HG02943 (cell line): ENCODE measurements around the gene PADI1.
"Not testable (repeated sequence)": the region's sequence is repeated elsewhere in the genome, so short reads cannot be mapped to it uniquely, and the experiment has no call there.

Experiments used
- ATAC-seq: cut with Tn5 transposase; IDR thresholded peaks from one replicate; pipeline ENCODE4 v1.9.1; 2021; ENCODE audit warnings: mild to moderate bottlenecking, low read depth, moderate library complexity; ENCODE audit not compliant: unreplicated experiment

Gene PADI1

GRCh38 chr1:17235135-17235885, 30.4 kb downstream of the PADI1 start:
- ATAC-seq: no peak

DNA sequence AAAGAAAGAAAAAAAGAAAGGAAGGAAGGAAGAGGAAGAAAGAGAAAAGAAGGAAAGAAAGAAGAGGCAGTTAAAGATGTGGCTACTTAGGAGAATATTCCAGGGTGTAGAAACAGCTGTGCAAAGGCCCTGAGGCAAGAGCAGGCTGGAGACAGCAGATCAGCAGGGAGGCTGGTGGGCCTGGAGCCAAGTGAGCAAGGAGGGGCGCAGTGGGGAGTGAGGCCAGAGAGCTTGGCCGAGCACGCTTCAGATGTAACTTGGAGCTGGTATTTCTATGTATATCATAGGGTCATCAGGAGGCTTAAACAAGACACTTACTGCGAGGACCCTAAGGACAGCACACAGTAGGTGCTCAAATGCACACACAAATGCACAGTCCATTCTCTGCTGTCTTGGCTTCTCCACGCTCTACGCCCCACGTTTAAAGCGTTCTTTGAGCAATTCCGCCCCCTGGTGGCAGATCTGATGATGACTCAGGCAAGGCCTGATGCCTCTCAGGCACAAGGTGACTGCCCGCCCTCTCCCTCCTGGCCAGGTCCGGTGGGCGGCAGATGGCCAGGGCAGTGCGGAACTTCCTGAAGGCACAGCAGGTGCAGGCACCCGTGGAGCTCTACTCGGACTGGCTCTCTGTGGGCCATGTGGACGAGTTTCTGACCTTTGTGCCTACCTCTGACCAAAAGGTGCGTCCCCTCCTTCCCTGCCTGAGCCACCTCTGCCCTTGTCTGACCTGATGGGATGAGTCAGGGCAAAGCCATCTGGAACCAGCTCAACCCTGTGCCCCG, 32.0 kb downstream of the PADI1 start:
- no peak for ATAC-seq

- no peak for ATAC-seq
Observed at GRCh38 chr1:17237561-17237903, 32.6 kb downstream of the PADI1 start.

GRCh38 chr1:17239420-17239819, 34.5 kb downstream of the PADI1 start:
- ATAC-seq: no peak

GRCh38 chr1:17241011-17241779, 36.3 kb downstream of the PADI1 start:
- ATAC-seq: not testable (repeated sequence)

DNA sequence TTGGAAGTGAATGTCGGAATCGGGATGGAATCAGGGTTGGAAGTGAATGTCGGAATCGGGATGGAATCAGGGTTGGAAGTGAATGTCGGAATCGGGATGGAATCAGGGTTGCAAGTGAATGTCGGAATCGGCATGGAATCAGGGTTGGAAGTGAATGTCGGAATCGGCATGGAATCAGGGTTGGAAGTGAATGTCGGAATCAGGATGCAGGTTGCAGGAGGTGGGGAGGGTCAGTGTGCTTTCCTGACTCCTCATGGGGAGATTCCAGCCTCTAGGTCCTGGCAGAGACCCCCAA, 36.8 kb downstream of the PADI1 start:
- ATAC-seq: not testable (repeated sequence)

- ATAC-seq: no peak
Observed at GRCh38 chr1:17243274-17243673, 38.3 kb downstream of the PADI1 start.

DNA sequence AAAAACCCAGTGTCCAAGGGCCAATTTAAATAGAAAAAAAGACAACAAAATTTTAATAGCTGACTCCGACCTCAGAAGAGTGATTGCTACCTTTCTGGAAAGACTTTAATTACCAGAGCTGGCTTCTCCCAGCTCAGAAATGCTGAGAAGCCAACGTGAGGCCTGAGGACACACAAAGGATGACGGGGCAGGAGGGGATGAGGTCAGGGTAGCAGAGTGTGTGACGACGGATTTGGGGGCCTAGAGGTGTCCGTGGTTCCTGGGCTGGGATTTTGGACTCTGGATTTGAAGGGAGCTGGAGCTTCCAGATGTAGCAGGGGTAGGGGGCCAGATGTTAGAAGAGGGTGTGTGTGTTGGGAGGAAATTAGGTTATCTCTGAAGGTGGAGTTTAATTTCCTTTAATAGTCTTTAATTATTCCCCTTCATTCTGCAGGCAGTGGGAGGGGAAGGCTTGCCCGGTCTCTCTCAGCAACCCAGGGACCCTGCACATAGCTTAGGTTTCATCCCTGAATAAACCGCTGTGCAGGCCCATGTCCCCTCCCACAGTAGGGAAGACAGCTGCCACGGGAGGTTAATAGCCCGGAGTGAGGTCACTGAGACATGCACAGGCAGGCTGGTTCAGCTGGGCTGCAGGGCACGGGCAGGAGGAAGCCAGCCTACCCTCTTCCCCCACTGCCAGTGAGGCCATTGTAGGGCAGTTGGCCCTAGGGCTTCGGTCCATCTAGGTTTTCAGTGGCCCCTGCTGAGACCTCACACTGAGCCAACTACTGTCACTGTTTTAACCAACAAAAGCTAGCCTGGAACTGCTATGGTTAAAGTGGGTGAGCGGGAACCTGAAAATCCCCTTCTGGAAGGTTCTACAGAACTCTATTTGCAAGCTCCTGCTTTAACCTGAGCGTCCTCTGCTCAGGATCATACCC, 40.2 kb downstream of the PADI1 start:
- no peak for ATAC-seq

DNA sequence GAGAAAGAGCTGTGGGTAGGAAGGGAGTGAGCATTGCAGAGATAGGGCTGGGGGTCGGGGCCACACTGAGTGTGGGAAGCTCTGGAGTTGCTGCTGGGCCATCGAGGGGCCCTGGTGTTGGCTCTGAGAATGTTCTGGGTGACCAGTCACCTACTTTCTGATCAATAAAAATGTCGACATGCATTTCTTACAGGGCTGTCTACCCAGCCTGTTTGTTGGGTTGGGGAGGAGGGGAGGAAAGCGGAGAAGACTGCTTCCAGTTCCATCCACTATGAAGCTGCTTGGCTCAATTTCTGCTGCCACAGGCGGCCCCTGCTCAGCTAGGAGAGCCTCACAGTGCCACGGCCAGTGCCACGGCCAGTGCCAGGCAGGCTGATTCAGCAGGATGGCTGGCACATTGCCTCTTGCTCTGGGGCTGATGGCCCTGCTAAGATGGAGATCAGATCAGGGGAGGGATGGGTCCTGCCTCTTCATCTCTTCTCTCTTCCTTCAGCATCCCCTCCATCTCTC, 40.9 kb downstream of the PADI1 start:
- no peak for ATAC-seq

GRCh38 chr1:17246971-17247370, 42.0 kb downstream of the PADI1 start:
- ATAC-seq: no peak

DNA sequence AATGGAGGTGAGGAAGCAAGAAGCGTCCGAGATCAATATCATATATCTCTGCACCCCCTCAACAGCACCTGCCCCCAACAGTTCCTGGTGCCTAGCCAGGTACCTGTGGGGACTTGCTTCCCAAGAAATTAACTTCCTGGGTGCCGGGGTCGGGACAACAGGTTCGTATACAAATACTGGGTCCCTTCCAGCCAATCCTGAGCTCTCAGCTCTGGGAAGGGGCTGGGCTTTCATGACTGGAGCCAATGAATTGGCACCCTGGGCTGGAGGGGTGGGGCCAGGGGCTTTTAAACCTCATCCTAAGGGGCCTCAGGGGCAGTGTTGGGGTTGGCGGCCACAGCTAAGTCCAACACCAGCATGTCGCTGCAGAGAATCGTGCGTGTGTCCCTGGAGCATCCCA, 43.9 kb downstream of the PADI1 start, which contains the start of gene PADI3:
Gene PADI3 (plus strand): TSS at position 318 of the 400 bp plus-strand sequence. CDS start 40 bp downstream, at position 358.
- ATAC-seq: no peak

- ATAC-seq: no peak
Observed at GRCh38 chr1:17250601-17251000, 45.7 kb downstream of the PADI1 start.

DNA sequence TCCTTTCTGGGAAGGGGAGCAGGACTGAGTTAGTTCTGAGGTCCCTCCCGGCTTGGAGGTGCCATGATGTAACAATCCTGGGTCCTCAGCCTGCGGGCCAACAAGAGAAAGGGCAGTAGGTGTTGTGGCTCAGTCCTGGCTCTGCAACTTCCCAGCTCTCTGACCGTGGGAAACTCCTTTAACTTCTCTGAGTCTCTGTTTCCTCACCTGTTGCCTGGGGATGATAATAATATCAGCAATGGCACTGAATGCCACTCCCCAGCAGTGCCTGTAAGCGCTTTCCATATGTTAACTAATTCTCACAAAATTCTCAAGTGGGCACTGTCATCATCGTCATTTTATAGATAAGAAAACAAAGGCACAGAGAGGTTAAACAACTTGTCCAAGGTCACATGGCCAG, 46.3 kb downstream of the PADI1 start:
- no peak for ATAC-seq

GRCh38 chr1:17251701-17252376, 46.9 kb downstream of the PADI1 start:
- ATAC-seq: no peak

GRCh38 chr1:17255336-17255735, 50.4 kb downstream of the PADI1 start:
- no peak for ATAC-seq

GRCh38 chr1:17258116-17258757, 53.3 kb downstream of the PADI1 start:
- ATAC-seq: no peak

DNA sequence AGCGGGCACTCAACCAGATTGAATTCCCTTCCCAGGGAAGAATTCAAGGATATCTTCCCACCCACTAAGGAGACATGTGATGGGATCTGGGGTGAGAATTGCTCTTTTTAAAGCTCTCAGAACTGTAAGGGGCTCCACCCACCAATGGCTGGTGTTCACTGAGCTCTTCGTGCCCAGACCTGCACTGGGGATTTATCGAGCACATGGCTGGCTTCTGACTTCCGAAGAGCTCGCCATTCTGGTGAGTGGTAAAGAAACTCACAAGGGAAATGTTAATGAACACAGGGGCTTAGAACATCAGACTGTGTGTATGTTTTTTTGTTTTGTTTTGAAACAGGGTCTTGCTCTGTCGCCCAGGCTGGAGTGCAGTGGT, 53.8 kb downstream of the PADI1 start:
- no peak for ATAC-seq

DNA sequence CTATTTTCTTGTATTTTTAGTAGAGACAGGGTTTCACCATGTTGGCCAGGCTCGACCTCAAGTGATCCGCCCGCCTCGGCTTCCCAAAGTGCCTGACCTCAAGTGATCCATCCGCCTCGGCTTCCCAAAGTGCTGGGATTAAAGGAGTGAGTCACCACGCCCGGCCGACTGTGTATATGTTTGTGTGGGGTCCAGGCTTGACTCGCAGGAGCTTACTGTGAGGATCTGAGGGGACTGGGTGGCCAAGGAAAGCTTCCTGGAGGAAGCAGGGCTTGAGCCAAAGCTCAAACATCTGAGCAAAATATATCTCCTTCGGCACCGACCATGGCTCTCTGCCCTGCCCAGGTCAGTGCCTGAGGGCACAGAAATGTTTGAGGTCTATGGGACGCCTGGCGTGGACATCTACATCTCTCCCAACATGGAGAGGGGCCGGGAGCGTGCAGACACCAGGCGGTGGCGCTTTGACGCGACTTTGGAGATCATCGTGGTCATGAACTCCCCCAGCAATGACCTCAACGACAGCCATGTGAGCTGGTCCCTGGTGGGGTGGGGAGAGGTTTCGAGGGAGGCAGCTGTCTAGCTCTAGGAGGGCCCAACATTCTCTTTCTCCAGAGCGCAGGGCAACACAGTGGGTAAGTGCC, 54.4 kb downstream of the PADI1 start:
- no peak for ATAC-seq

DNA sequence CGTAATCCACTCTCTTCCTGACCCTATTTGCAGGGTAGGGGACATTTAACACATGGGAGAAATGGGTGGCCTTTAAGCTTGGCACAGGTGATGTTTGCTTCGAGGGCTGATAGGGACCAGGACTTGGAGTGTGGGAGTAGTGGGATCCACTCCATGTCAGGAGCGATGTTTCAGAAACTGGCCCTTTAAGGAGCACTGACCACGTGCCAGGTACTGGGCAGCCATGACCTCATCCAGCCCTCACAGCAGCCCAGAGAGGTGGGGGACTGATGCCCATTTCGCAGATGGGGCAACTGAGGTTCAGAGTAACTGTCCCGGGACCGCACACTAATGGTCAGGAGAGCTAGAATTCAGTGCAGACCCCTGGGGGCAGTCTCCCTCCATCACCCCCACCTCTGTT, 55.3 kb downstream of the PADI1 start:
- no peak for ATAC-seq
